Measurements from ENCODE around the gene CD276. TPM values are rescaled to one million over a fixed set of nuclear protein-coding genes. Genes with fewer than 3 reads are reported as not detected.
A peak's percentile ranks its signal among the peaks of the same experiment; 100 is the strongest.
"Not testable (repeated sequence)": the region's sequence is repeated elsewhere in the genome, so short reads cannot be mapped to it uniquely, and the experiment has no call there.

CD276 gene
- 84.3 TPM for total RNA-seq

- peak within 1 kb of the TSS; percentile 68 to 95 for H3K27ac ChIP-seq
- H3K27me3 ChIP-seq, result no peaks in the 10 kb centered on the region
- H3K4me3 ChIP-seq, result peak within 1 kb of the TSS; percentile 57 to 98
- DNase-seq (ENCODE audit: low spot score in 2 of 2), result peak; percentile 46 to 90
- H3K4me1 ChIP-seq, result peaks cover 13 to 28% of the 10 kb centered on the region in 2 donors
- TF ChIP-seq CTCF (IDR thresholded peaks at IDR 0.05), result peak in 1 of 3 experiments; percentile 45
- intact Hi-C loops (cut with DNase I), result loop anchor here (1.0 to 5.0 kb wide), 2 partner anchors 51 to 238 kb away; partner anchors contain the start of gene NPTN
- H3K36me3 ChIP-seq, result no peaks in the 10 kb centered on the region
- H3K9me3 ChIP-seq, result no peaks in the 10 kb centered on the region
These were observed at the start of gene CD276 for GRCh38 chr15:73683777-73684580. Gene CD276 (plus strand): TSS chr15:73684383. CDS start chr15:73699640, 15,257 bp downstream.

GRCh38 chr15:73637527-73637926, 46.7 kb upstream of the CD276 start:
- DNase-seq (ENCODE audit: low spot score in 2 of 2), result no peak
- Histone ChIP-seq H3K4me3 (no peak overlapping the region), H3K4me1 (peaks cover 0 to 6% of the 10 kb centered on the region in 2 donors), H3K36me3 (no peaks in the 10 kb centered on the region), H3K27ac (no peak overlapping the region), H3K27me3 (no peaks in the 10 kb centered on the region), H3K9me3 (no peaks in the 10 kb centered on the region)
- intact Hi-C loops (cut with DNase I), result loop anchor here (10.0 kb wide), 2 partner anchors 853 to 1263 kb away; partner anchors contain the start of genes ADPGK and HEXA
- no peak for TF ChIP-seq CTCF (IDR thresholded peaks at IDR 0.05)

GRCh38 chr15:73639464-73639863, 44.7 kb upstream of the CD276 start:
- intact Hi-C loops (cut with DNase I), result loop anchor here (10.0 kb wide), 2 partner anchors 855 to 1265 kb away; partner anchors contain the start of genes ADPGK and HEXA

GRCh38 chr15:73647259-73648013, 36.7 kb upstream of the CD276 start:
- H3K27me3 ChIP-seq, result peaks cover 3% of the 10 kb centered on the region
- H3K9me3 ChIP-seq, result no peaks in the 10 kb centered on the region
- intact Hi-C loops (cut with DNase I), result no loop called here
- H3K36me3 ChIP-seq, result no peaks in the 10 kb centered on the region
- H3K4me1 ChIP-seq, result no peaks in the 10 kb centered on the region
- TF ChIP-seq CTCF (IDR thresholded peaks at IDR 0.05), result no peak
- H3K27ac ChIP-seq, result no peak overlapping the region
- DNase-seq (ENCODE audit: low spot score in 2 of 2), result no peak
- no peak overlapping the region for H3K4me3 ChIP-seq

More at GRCh38 chr15:73639464-73639863, 44.7 kb upstream of the CD276 start:
- H3K27me3 ChIP-seq; H3K4me1 ChIP-seq; H3K36me3 ChIP-seq; H3K27ac ChIP-seq; H3K9me3 ChIP-seq; H3K4me3 ChIP-seq; DNase-seq (ENCODE audit: low spot score in 2 of 2): not testable (repeated sequence)

- TF ChIP-seq CTCF (IDR thresholded peaks at IDR 0.05), result no peak
- DNase-seq (ENCODE audit: low spot score in 2 of 2), result no peak
These were observed 36.2 kb upstream of the CD276 start for GRCh38 chr15:73648014-73648295.

More at GRCh38 chr15:73648014-73648295, 36.2 kb upstream of the CD276 start:
- Histone ChIP-seq H3K4me3 (no peak overlapping the region), H3K9me3 (no peaks in the 10 kb centered on the region), H3K27ac (no peak overlapping the region), H3K27me3 (peaks cover 3% of the 10 kb centered on the region), H3K4me1 (no peaks in the 10 kb centered on the region), H3K36me3 (no peaks in the 10 kb centered on the region)
- intact Hi-C loops (cut with DNase I), result no loop called here
